Endodermal cell (in vitro differentiated cells): ENCODE measurements around the gene SSBP1. TPM values are rescaled to one million over a fixed set of nuclear protein-coding genes. Genes with fewer than 3 reads are reported as not detected.

Experiments
- DNase-seq: peaks from one replicate; pipeline ENCODE4 v3.0.0-alpha.2; 2017
- H3K27ac ChIP-seq: 2 replicates; pipeline ENCODE4 v1.5.1; 2013; ENCODE audit warnings: mild to moderate bottlenecking, low read depth, low read length, moderate library complexity
- H3K27me3 ChIP-seq: 2 replicates; pipeline ENCODE4 v1.6.1; 2013; ENCODE audit warnings: mild to moderate bottlenecking, low read length, moderate library complexity; ENCODE audit not compliant: insufficient read depth, control insufficient read depth, poor library complexity, severe bottlenecking
- H3K36me3 ChIP-seq: 2 replicates; pipeline ENCODE4 v1.7.0; 2013; ENCODE audit warnings: mild to moderate bottlenecking, low read length, moderate library complexity; ENCODE audit not compliant: control insufficient read depth, insufficient read depth
- H3K4me1 ChIP-seq: one replicate; pipeline ENCODE4 v1.7.0; 2013; ENCODE audit warnings: low read length; ENCODE audit not compliant: control insufficient read depth, insufficient read depth
- H3K4me3 ChIP-seq: 2 replicates; pipeline ENCODE4 v1.5.1; 2013; ENCODE audit warnings: mild to moderate bottlenecking, low read length, moderate library complexity
- H3K9ac ChIP-seq: 2 replicates; pipeline ENCODE4 v1.6.1; 2013; ENCODE audit warnings: mild to moderate bottlenecking, low read length, moderate library complexity; ENCODE audit not compliant: poor library complexity, severe bottlenecking; ENCODE audit errors: extremely low read depth
- H3K9me3 ChIP-seq: 2 replicates; pipeline ENCODE4 v1.6.1; 2013; ENCODE audit warnings: mild to moderate bottlenecking, low read length, moderate library complexity; ENCODE audit not compliant: control insufficient read depth
- H3K27ac Mint-ChIP-seq: 2 replicates; pipeline ENCODE4 v1.8.0; 2020; ENCODE audit warnings: mixed read lengths
- H3K27me3 Mint-ChIP-seq: 2 replicates; pipeline ENCODE4 v1.8.0; 2021; ENCODE audit warnings: mild to moderate bottlenecking, mixed read lengths; ENCODE audit not compliant: insufficient read depth
- H3K36me3 Mint-ChIP-seq: 2 replicates; pipeline ENCODE4 v1.8.0; 2020; ENCODE audit warnings: low read depth, mixed read lengths
- H3K4me1 Mint-ChIP-seq: 2 replicates; pipeline ENCODE4 v1.8.0; 2020; ENCODE audit warnings: mixed read lengths
- H3K4me3 Mint-ChIP-seq: 2 replicates; pipeline ENCODE4 v1.8.0; 2020; ENCODE audit warnings: mild to moderate bottlenecking, moderate library complexity, mixed read lengths
- H3K9me3 Mint-ChIP-seq: 2 replicates; pipeline ENCODE4 v1.8.0; 2020; ENCODE audit warnings: mild to moderate bottlenecking, mixed read lengths
- CTCF ChIP-seq: fragments of 200-600 bp; sonication (generic); conservative IDR thresholded peaks from 2 replicates; pipeline ENCODE4 v1.5.0; 2021; ENCODE audit warnings: antibody characterized with exemption, mild to moderate bottlenecking
- WGBS, 2 experiments: methylation state at CpG; one replicate each; pipeline versions ENCODE4 v1.1.5 to v1.1.7; 2013; ENCODE audit warnings: missing lambda C conversion rate in 2 of 2, mixed read lengths in 1 of 2; ENCODE audit not compliant: insufficient coverage in 1 of 2, insufficient read length in 1 of 2; 5-methylcytosine and 5-hydroxymethylcytosine counted together
- total RNA-seq, 2 donors: library from RNA; stranded (reverse); fragmentation: NEBNext Ultra II Directional in 1 of 2; extraction: Animal tissue kit (Norgen Biotek cat#: 25700) in 1 of 2; gene quantifications; 2 replicates in 1 of 2; 3 replicates in 1 of 2; pipeline ENCODE4 v1.2.1, GENCODE V29; 2021

The SSBP1 gene
- total RNA-seq, 2 donors from 2014 or later = 179 to 194 TPM

GRCh38 chr7:141792526-141792925 lies 54.4 kb downstream of the SSBP1 start:
- Histone ChIP-seq H3K4me1 (no peaks in the 10 kb centered on the region), H3K36me3 (peaks cover 18% of the 10 kb centered on the region), H3K27ac (no peak overlapping the region), H3K9ac (no peak overlapping the region), H3K4me3 (no peak overlapping the region), H3K9me3 (no peaks in the 10 kb centered on the region), H3K27me3 (no peaks in the 10 kb centered on the region)
- TF ChIP-seq CTCF = no peak
- Mint-ChIP-seq H3K4me1 (peaks cover 10% of the 10 kb centered on the region), H3K27me3 (no peaks in the 10 kb centered on the region), H3K27ac (no peak overlapping the region), H3K36me3 (peaks cover 24% of the 10 kb centered on the region), H3K4me3 (no peak overlapping the region), H3K9me3 (no peaks in the 10 kb centered on the region)
- WGBS, 2 experiments = 98% methylated on average over 2 of the region's 2 CpGs; no CpG with 5 or more reads in 1 of the 2 experiments
- DNase-seq = no peak

Other genes starting within 250 kb of the SSBP1 start
- 10 to 100 TPM; 30.2 to 41.7 TPM for gene AGK, start 186.9 kb upstream of the SSBP1 start, total RNA-seq
- gene DENND11, start 36.2 kb upstream of the SSBP1 start, total RNA-seq = 10 to 100 TPM; 24.5 to 25.4 TPM
- not detected for gene WEE2, start 30.0 kb upstream of the SSBP1 start, total RNA-seq
- 1 to 10 TPM; 1.6 to 2.6 TPM for gene TAS2R3, start 25.7 kb downstream of the SSBP1 start, total RNA-seq
- 1 to 10 TPM; 2.3 to 2.5 TPM for gene TAS2R4, start 38.3 kb downstream of the SSBP1 start, total RNA-seq
- gene TAS2R5, start 51.9 kb downstream of the SSBP1 start, total RNA-seq = 1 to 10 TPM; 3.1 to 3.6 TPM
- gene PRSS37, start 103.1 kb downstream of the SSBP1 start, total RNA-seq = not detected
- not detected for gene OR9A4, start 178.0 kb downstream of the SSBP1 start, total RNA-seq
- not detected for gene CLEC5A, start 208.6 kb downstream of the SSBP1 start, total RNA-seq
- gene TAS2R38, start 235.4 kb downstream of the SSBP1 start, total RNA-seq = not detected